Superior temporal gyrus (tissue), 1 donor: ENCODE data around the gene SNX32.
"Not testable (repeated sequence)": the region's sequence is repeated elsewhere in the genome, so short reads cannot be mapped to it uniquely, and the experiment has no call there.

Source experiments
- DNase-seq: peaks from one replicate; pipeline ENCODE4 v3.0.0-alpha.2; 2016; ENCODE audit errors: extremely low spot score

The SNX32 gene

GRCh38 chr11:65885231-65885630, 51.5 kb downstream of the SNX32 start:
- DNase-seq, result no peak

- no peak for DNase-seq
Measured at GRCh38 chr11:65885808-65886536, 52.2 kb downstream of the SNX32 start.

- no peak for DNase-seq
Measured at GRCh38 chr11:65886826-65887722, 53.3 kb downstream of the SNX32 start.

- DNase-seq, result no peak
Measured at GRCh38 chr11:65887723-65888162, 54.0 kb downstream of the SNX32 start.

- DNase-seq, result peak; percentile 94
Measured at GRCh38 chr11:65888163-65888814, 54.5 kb downstream of the SNX32 start, which contains the start of gene FIBP. Gene FIBP, minus strand, starts transcription at chr11:65888471. Its CDS starts 53 bp downstream, at chr11:65888418.

- peak; percentile 99 for DNase-seq
Measured at GRCh38 chr11:65890324-65891218, 56.8 kb downstream of the SNX32 start, which contains the start of gene CCDC85B. Gene CCDC85B, plus strand, starts transcription at chr11:65890673. Its CDS starts 111 bp downstream, at chr11:65890784.

- DNase-seq, result no peak
Measured at GRCh38 chr11:65891219-65892136, 57.7 kb downstream of the SNX32 start.

GRCh38 chr11:65892137-65892540, 58.4 kb downstream of the SNX32 start:
- not testable (repeated sequence) for DNase-seq

GRCh38 chr11:65892661-65893317, 59.0 kb downstream of the SNX32 start:
- no peak for DNase-seq

GRCh38 chr11:65894034-65894591, 60.4 kb downstream of the SNX32 start:
- no peak for DNase-seq

- DNase-seq, result no peak
Measured at GRCh38 chr11:65895482-65895981, 61.8 kb downstream of the SNX32 start.

GRCh38 chr11:65896034-65896999, 62.6 kb downstream of the SNX32 start:
- DNase-seq, result no peak

- no peak for DNase-seq
Measured at GRCh38 chr11:65897020-65897471, 63.3 kb downstream of the SNX32 start.

GRCh38 chr11:65898656-65899355, 65.0 kb downstream of the SNX32 start:
- no peak for DNase-seq

- DNase-seq, result no peak
Measured at GRCh38 chr11:65899356-65900124, 65.8 kb downstream of the SNX32 start.
